H9 (cell line): ENCODE data around the gene RFWD3. TPM values are rescaled to one million over a fixed set of nuclear protein-coding genes. Genes with fewer than 3 reads are reported as not detected.

ENCODE experiments used
- DNase-seq: peaks from one replicate; pipeline ENCODE4 v3.0.0-alpha.2; 2017
- H2AFZ ChIP-seq: one replicate; pipeline ENCODE4 v1.6.1; 2013; ENCODE audit warnings: mild to moderate bottlenecking, low read length, control low read depth, moderate library complexity
- H2AK5ac ChIP-seq: 2 replicates; pipeline ENCODE4 v1.6.1; 2013; ENCODE audit warnings: low read length, control low read depth, mixed read lengths; ENCODE audit not compliant: insufficient read length
- H2BK120ac ChIP-seq: one replicate; pipeline ENCODE4 v1.6.1; 2013; ENCODE audit warnings: low read depth, mild to moderate bottlenecking, low read length, control low read depth, inconsistent platforms; ENCODE audit not compliant: poor library complexity, severe bottlenecking
- H2BK12ac ChIP-seq: 2 replicates; pipeline ENCODE4 v1.6.1; 2013; ENCODE audit warnings: low read length, control low read depth, mixed read lengths, low read depth; ENCODE audit not compliant: insufficient read length
- H2BK15ac ChIP-seq: 2 replicates; pipeline ENCODE4 v1.6.1; 2013; ENCODE audit warnings: low read depth, low read length, control low read depth
- H2BK20ac ChIP-seq: one replicate; pipeline ENCODE4 v1.6.1; 2013; ENCODE audit warnings: low read depth, mild to moderate bottlenecking, low read length, control low read depth, inconsistent platforms; ENCODE audit not compliant: poor library complexity, severe bottlenecking
- H2BK5ac ChIP-seq: 2 replicates; pipeline ENCODE4 v1.6.1; 2013; ENCODE audit warnings: low read length, control low read depth, mixed read lengths; ENCODE audit not compliant: insufficient read length
- H3K14ac ChIP-seq: 2 replicates; pipeline ENCODE4 v1.6.1; 2013; ENCODE audit warnings: low read length, control low read depth; ENCODE audit not compliant: insufficient read depth
- H3K18ac ChIP-seq: 2 replicates; pipeline ENCODE4 v1.6.1; 2013; ENCODE audit warnings: low read depth, mild to moderate bottlenecking, mixed read lengths, low read length, control low read depth; ENCODE audit not compliant: insufficient read length
- H3K23ac ChIP-seq: 2 replicates; pipeline ENCODE4 v1.6.1; 2013; ENCODE audit warnings: low read length, control low read depth, mixed read lengths, low read depth; ENCODE audit not compliant: insufficient read length
- H3K23me2 ChIP-seq: 2 replicates; pipeline ENCODE4 v1.6.1; 2013; ENCODE audit warnings: low read depth, mild to moderate bottlenecking, mixed read lengths, low read length, control low read depth; ENCODE audit not compliant: insufficient read length, poor library complexity, severe bottlenecking
- H3K27ac ChIP-seq: 2 replicates; pipeline ENCODE4 v1.5.1; 2013; ENCODE audit warnings: low read length, control low read depth, mixed read lengths, low read depth; ENCODE audit not compliant: insufficient read length
- H3K27me3 ChIP-seq: 2 replicates; pipeline ENCODE4 v1.6.1; 2013; ENCODE audit warnings: low read length, control low read depth, inconsistent platforms; ENCODE audit not compliant: insufficient read depth
- H3K4ac ChIP-seq: 2 replicates; pipeline ENCODE4 v1.6.1; 2013; ENCODE audit warnings: low read depth, mild to moderate bottlenecking, control low read depth, inconsistent platforms, low read length, moderate library complexity
- H3K4me1 ChIP-seq: 2 replicates; pipeline ENCODE4 v1.6.1; 2013; ENCODE audit warnings: low read length, control low read depth, inconsistent platforms; ENCODE audit not compliant: insufficient read depth
- H3K4me2 ChIP-seq: 2 replicates; pipeline ENCODE4 v1.6.1; 2013; ENCODE audit warnings: low read length, control low read depth, mixed read lengths; ENCODE audit not compliant: insufficient read length, insufficient read depth
- H3K56ac ChIP-seq: 2 replicates; pipeline ENCODE4 v1.6.1; 2013; ENCODE audit warnings: low read depth, mild to moderate bottlenecking, mixed read lengths, low read length, control low read depth; ENCODE audit not compliant: insufficient read length
- H3K79me1 ChIP-seq: 2 replicates; pipeline ENCODE4 v1.6.1; 2013; ENCODE audit warnings: low read depth, mild to moderate bottlenecking, moderate library complexity, low read length, control low read depth, inconsistent platforms; ENCODE audit not compliant: insufficient read depth, poor library complexity, severe bottlenecking
- H3K79me2 ChIP-seq: 2 replicates; pipeline ENCODE4 v1.6.1; 2013; ENCODE audit warnings: low read length, control low read depth, inconsistent platforms; ENCODE audit not compliant: insufficient read depth
- H3K9ac ChIP-seq: 2 replicates; pipeline ENCODE4 v1.6.1; 2013; ENCODE audit warnings: low read length, control low read depth, mixed read lengths; ENCODE audit not compliant: insufficient read length; ENCODE audit errors: extremely low read depth
- H3K9me3 ChIP-seq: one replicate; pipeline ENCODE4 v1.6.1; 2013; ENCODE audit warnings: low read depth, low read length, inconsistent platforms; ENCODE audit not compliant: control insufficient read depth
- H3T11ph ChIP-seq: one replicate; pipeline ENCODE4 v1.6.1; 2013; ENCODE audit warnings: mild to moderate bottlenecking, low read length, control low read depth, inconsistent platforms
- H4K20me1 ChIP-seq: one replicate; pipeline ENCODE4 v1.6.1; 2013; ENCODE audit not compliant: control insufficient read depth, insufficient read length, insufficient read depth
- H4K5ac ChIP-seq: 2 replicates; pipeline ENCODE4 v1.6.1; 2013; ENCODE audit warnings: low read depth, mild to moderate bottlenecking, mixed read lengths, low read length, control low read depth; ENCODE audit not compliant: insufficient read length
- H4K8ac ChIP-seq: replicated peaks from 2 replicates; pipeline ENCODE4 v1.6.1; 2013; ENCODE audit warnings: low read length, control low read depth, mixed read lengths, low read depth; ENCODE audit not compliant: insufficient read length
- H4K91ac ChIP-seq: 2 replicates; pipeline ENCODE4 v1.6.1; 2013; ENCODE audit warnings: low read depth, mild to moderate bottlenecking, moderate library complexity, mixed read lengths, low read length, control low read depth; ENCODE audit not compliant: insufficient read length
- H3K27ac Mint-ChIP-seq, 3 experiments: 2 replicates in 2 of 3; 3 replicates in 1 of 3; pipeline ENCODE4 v1.8.0; 2020 to 2021; ENCODE audit warnings: mixed read lengths in 3 of 3, mild to moderate bottlenecking in 1 of 3, moderate library complexity in 1 of 3
- H3K27me3 Mint-ChIP-seq: 2 replicates; pipeline ENCODE4 v1.8.0; 2021; ENCODE audit warnings: low read depth, mild to moderate bottlenecking, moderate library complexity, mixed read lengths
- H3K36me3 Mint-ChIP-seq, 3 experiments: 2 replicates in 2 of 3; 3 replicates in 1 of 3; pipeline ENCODE4 v1.8.0; 2020 to 2021; ENCODE audit warnings: low read depth in 3 of 3, mixed read lengths in 3 of 3; ENCODE audit not compliant: insufficient read depth in 1 of 3
- H3K4me1 Mint-ChIP-seq, 2 experiments: 2 replicates each; pipeline ENCODE4 v1.8.0; 2020; ENCODE audit warnings: mixed read lengths in 2 of 2
- H3K4me3 Mint-ChIP-seq, 2 experiments: 2 replicates in 1 of 2; 3 replicates in 1 of 2; pipeline ENCODE4 v1.8.0; 2020 to 2021; ENCODE audit warnings: mild to moderate bottlenecking in 2 of 2, mixed read lengths in 2 of 2, moderate library complexity in 1 of 2
- H3K9me3 Mint-ChIP-seq, 2 experiments: 2 replicates in 1 of 2; 3 replicates in 1 of 2; pipeline ENCODE4 v1.8.0; 2020; ENCODE audit warnings: mild to moderate bottlenecking in 2 of 2, mixed read lengths in 2 of 2, moderate library complexity in 1 of 2
- CTCF ChIP-seq: fragments of 200-600 bp; sonication (generic); conservative IDR thresholded peaks from 3 replicates; pipeline ENCODE4 v1.8.0; 2021; ENCODE audit warnings: antibody characterized with exemption, mild to moderate bottlenecking
- WGBS: extraction: QIAGEN DNeasy Blood & Tissue Kit; methylation state at CpG from one replicate; pipeline ENCODE4 v1.1.7; 2013; ENCODE audit warnings: missing lambda C conversion rate, low lambda C conversion rate, mixed read lengths; ENCODE audit not compliant: insufficient read length; ENCODE audit errors: extremely low coverage; 5-methylcytosine and 5-hydroxymethylcytosine counted together
- total RNA-seq: library from RNA; stranded (reverse); gene quantifications from 2 replicates; pipeline ENCODE4 v1.2.1, GENCODE V29; 2021

RFWD3 gene
- total RNA-seq, 1 experiment from 2014 or later = 114 TPM

DNA sequence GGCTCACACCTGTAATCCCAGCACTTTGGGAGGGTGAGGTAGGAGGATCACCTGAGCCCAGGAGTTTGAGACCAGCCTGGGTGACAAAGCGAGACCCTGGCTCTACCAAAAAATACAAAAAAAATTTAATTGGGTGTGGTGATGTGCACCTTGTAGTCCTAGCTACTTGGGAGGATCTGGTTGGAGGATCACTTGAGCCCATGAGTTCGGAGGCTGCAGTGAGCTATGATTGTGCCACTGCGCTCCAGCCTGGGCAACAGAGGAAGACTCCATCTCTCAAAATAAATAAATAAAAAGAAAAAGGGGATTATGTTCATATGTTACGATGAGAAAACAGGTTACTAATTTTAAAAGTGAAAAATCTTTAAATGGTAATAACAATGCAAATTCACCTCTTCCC is 33.0 kb upstream of the RFWD3 start:
- H3K9me3 Mint-ChIP-seq = no peaks in the 10 kb centered on the region
- DNase-seq = no peak
- no peak overlapping the region for H4K5ac ChIP-seq
- H3K36me3 Mint-ChIP-seq = peaks cover 0 to 1% (median 0%) of the 10 kb centered on the region in 3 experiments; a peak in 1 of 7 replicates
- H3K23ac ChIP-seq = no peak overlapping the region
- no peak overlapping the region for H3K18ac ChIP-seq
- no peak overlapping the region for H3K27ac Mint-ChIP-seq
- H3K9ac ChIP-seq = no peak overlapping the region
- no peaks in the 10 kb centered on the region for H3K9me3 ChIP-seq
- H3K4me3 Mint-ChIP-seq = no peak overlapping the region
- H2BK15ac ChIP-seq = no peak overlapping the region
- H4K8ac ChIP-seq = no peak overlapping the region
- no peak overlapping the region for H3K4ac ChIP-seq
- H4K91ac ChIP-seq = no peak overlapping the region
- no peak overlapping the region for H3K4me2 ChIP-seq
- no peak overlapping the region for H2BK12ac ChIP-seq
- TF ChIP-seq CTCF = no peak
- H3K23me2 ChIP-seq = no peaks in the 10 kb centered on the region
- no peak overlapping the region for H2BK120ac ChIP-seq
- no peaks in the 10 kb centered on the region for H3K4me1 ChIP-seq
- no peak overlapping the region for H3K14ac ChIP-seq
- no peaks in the 10 kb centered on the region for H3K27me3 ChIP-seq
- H2BK5ac ChIP-seq = no peak overlapping the region
- no peak overlapping the region for H2AFZ ChIP-seq
- no CpG with 5 or more reads among the region's 4 CpGs for WGBS
- no peak overlapping the region for H2BK20ac ChIP-seq
- H3K27me3 Mint-ChIP-seq = peaks cover 13% of the 10 kb centered on the region
- no peaks in the 10 kb centered on the region for H3K79me2 ChIP-seq
- no peak overlapping the region for H3T11ph ChIP-seq
- H2AK5ac ChIP-seq = no peak overlapping the region
- no peaks in the 10 kb centered on the region for H4K20me1 ChIP-seq
- H3K79me1 ChIP-seq = no peaks in the 10 kb centered on the region
- no peak overlapping the region for H3K56ac ChIP-seq
- H3K27ac ChIP-seq = no peak overlapping the region
- H3K4me1 Mint-ChIP-seq = peaks cover 13% of the 10 kb centered on the region in 2 experiments
